ENCODE data around the gene FGF11.
"Not testable (repeated sequence)": the region's sequence is repeated elsewhere in the genome, so short reads cannot be mapped to it uniquely, and the experiment has no call there.

FGF11 gene

GRCh38 chr17:7460850-7461660 is 21.7 kb downstream of the FGF11 start:
- DNase-seq (ENCODE audit: low read depth in 2 of 2), result no peak

DNA sequence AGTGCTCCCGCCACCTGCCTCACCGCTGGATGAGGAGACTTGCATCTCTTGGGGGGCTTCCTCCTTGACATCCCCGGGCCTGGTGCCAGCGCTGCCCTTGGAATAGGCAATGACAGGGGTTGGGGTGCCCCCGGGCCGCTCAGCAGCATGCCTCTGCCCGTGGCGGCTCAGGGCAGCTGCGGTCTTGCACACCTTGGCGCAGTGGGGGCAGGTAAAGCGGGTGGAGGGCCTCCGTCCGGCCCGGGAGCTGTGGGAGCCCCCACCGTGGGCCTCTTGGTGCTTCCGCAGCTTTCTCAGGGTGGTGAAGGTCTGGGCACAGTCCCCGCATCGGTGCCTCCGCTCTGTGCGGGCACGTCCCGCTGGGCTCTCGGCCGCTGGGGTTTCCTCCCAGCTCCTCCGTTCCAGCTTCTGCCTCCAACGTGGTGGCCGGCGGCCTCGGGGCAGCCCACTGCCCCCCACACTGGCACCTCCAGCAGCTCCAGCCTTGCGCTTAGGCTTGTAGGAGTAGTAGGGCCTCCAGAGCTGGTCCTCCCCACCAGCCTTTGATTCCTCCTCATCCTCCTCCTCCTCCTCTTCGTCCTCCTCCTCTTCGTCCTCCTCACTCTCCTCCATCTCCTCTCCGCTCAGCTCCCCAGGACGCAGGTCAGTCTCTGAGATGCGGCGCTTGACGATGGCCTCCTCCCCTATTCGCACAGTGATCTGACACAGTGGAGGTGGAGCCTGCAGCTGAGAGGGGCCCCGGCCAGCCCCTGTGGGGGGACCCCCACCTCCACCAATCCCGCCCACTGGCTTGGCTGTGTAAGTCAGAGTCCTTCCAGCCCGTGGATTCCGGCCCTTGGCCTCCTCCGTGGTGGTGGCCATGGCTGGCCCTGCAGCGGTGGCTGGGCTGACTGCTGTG is 23.4 kb downstream of the FGF11 start:
- no peak for DNase-seq (ENCODE audit: low read depth in 2 of 2)

DNA sequence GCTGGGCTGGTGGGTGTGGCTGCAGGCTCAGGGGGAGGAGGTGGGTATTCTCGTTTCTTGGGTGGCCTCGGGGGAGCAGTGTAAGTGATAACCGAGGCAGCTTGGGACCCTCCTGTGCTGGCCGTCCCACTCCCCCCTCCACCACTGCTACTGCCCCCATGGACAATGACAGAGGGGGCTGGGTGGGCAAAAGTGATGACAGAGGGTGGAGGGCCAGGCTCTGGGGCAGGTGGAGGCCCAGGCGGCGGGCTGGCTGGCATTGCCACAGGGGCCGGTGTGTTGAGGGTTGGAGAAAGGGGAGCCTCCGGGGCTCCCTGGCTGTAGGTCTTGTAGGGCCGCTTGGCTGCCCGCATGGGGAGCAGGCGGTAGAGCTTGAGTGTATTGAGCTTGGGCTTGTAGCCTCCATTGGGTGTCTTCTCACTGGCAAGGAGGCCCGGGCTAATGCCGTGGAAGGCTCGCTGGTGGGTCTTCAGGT is 24.1 kb downstream of the FGF11 start:
- DNase-seq (ENCODE audit: low read depth in 2 of 2), result no peak

GRCh38 chr17:7464081-7464480 is 24.8 kb downstream of the FGF11 start:
- DNase-seq (ENCODE audit: low read depth in 2 of 2), result no peak

- no peak for DNase-seq (ENCODE audit: low read depth in 2 of 2)
Observed at GRCh38 chr17:7465597-7466275, 26.4 kb downstream of the FGF11 start.

DNA sequence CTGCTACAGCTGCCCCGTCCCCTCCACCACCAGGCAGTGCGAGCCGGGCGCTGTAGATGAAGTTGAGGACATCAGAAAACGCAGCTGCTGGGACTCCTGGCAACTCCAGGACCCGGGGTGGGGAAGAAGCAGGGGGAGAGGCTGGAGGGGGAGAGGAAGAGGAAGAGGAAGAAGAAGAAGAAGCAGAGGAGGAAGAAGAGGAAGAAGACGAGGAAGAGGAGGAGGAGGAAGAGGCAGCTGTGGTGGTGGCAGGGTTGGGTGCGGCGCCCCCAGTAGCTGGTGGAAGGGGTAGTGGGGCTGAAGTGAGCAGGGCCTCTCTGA is 27.0 kb downstream of the FGF11 start:
- DNase-seq (ENCODE audit: low read depth in 2 of 2), result no peak

DNA sequence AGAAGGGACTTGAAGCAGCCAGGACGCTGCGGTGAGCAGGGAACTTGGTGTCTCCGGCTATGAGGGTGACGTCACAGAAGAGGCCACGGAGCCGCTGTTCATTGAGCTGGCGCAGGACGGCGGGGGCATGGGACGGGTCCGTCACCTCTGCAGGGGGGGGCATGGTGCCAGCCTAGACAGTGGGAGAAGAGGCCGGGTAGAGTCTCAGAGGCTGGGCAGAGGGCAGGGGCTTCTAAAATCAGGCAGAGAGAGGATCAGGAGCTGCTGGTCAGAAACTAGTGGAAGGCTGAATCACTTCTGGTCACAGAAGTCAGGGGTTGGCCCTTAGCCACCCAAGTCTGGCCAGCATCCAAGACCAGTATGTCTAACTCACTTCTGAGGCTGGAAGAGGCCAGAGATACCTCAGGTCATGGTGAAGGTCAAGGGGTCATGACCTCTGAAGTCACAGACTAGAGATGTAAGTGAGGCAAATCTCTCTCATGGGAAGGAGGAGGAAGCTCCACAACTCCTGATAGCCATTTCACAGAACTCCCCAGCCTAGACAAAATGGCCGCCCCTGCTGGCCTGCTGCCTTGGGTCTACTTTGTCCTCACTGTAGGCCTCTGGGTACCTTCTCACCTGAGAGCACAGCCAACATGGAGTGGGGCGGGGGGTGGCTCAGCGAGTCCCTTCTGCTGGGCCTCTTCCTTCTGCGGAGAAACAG is 27.5 kb downstream of the FGF11 start:
- DNase-seq (ENCODE audit: low read depth in 2 of 2), result no peak

DNA sequence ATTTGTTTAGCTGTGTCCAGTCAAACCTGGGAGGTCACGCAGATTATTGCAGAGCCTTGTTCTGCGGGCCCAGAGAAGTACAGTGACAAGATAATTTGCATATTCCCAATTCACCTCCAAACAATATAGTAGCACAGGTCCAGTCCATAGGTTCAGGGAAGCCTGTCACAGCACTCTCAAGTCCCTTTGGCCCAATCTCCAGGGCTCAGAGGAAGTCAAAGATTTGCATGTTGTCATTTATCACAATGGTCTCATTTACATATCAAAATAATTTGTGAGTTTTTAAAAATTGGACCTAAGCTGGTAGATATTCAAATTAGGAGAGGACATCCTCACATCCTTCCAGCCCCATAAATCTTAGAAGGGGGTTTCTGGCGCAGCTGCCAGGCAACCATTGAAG is 28.2 kb downstream of the FGF11 start:
- no peak for DNase-seq (ENCODE audit: low read depth in 2 of 2)

GRCh38 chr17:7468290-7468689 is 29.0 kb downstream of the FGF11 start:
- no peak for DNase-seq (ENCODE audit: low read depth in 2 of 2)

GRCh38 chr17:7468804-7469389 is 29.6 kb downstream of the FGF11 start:
- DNase-seq (ENCODE audit: low read depth in 2 of 2), result no peak

DNA sequence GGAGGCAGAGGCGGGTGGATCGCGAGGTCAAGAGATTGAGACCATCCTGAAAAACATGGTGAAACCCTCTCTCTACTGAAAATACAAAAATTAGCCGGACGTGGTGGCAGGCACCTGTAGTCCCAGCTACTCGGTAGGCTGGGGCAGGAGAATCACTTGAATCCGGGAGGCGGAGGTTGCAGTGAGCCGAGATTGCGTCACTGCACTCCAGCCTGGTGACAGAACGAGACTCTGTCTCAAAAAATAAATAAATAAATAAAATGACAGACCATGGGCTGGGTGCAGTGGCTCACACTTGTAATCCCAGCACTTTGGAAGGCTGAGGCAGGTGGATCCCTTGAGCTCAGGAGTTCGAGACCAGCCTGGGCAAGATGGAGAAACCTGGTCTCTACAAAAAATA is 30.5 kb downstream of the FGF11 start:
- DNase-seq (ENCODE audit: low read depth in 2 of 2), result not testable (repeated sequence)

- not testable (repeated sequence) for DNase-seq (ENCODE audit: low read depth in 2 of 2)
Observed at GRCh38 chr17:7470457-7470973, 31.2 kb downstream of the FGF11 start.

DNA sequence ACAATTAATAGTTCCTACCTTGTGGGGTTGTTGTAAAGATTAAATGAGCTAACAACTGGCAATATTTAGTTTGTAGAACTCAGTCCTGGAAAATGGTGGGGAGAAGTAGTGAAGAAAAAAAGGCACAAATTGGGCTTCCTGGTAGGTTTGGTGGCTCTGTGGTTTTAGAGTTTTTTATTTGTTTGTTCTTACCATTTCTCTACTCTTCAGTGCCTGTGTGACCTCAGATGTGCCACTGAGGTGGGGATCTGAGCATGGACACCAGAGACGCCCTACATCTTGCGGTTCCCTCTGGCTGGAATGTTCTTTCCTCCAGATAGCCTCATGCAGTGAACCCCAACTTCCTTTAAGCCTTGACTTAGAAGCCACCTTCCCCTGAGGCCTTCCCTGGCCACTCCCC is 32.4 kb downstream of the FGF11 start:
- no peak for DNase-seq (ENCODE audit: low read depth in 2 of 2)

DNA sequence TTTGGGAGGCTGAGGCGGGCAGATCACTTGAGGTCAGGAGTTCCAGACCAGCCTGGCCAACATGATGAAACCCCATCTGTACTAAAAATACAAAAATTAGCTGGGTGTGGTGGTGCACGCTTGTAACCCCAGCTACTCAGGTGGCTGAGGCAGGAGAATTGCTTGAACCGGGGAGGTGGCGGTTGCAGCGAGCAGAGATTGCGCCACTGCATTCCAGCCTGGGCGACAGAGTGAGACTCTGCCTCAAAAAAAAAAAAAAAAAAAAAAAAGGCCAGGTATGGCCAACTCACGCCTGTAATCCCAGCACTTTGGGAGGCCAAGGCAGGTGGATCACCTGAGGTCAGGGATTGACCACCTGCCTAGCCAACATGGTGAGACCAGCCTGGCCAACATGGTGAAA is 35.5 kb downstream of the FGF11 start:
- DNase-seq (ENCODE audit: low read depth in 2 of 2), result not testable (repeated sequence)

GRCh38 chr17:7475764-7476422 is 36.6 kb downstream of the FGF11 start:
- no peak for DNase-seq (ENCODE audit: low read depth in 2 of 2)

DNA sequence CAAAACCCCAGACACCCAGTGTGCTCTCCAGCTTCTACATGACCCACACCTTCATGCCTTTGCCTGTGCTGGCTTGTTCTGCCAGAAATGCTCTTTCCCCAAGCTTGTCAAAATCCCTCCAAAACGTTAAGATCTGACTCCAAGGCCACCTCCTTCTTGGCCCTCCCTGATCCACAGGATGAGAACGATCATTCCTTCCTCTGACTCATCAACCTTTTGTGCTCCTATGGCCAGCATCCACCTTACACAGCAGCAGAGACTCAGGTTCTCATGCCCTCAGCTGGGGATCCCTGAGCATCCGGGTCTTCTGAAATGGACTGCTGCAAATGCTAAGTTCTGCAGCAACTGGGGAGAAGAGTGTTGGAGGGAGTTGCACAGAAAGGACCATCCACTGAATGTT is 37.2 kb downstream of the FGF11 start:
- no peak for DNase-seq (ENCODE audit: low read depth in 2 of 2)

DNA sequence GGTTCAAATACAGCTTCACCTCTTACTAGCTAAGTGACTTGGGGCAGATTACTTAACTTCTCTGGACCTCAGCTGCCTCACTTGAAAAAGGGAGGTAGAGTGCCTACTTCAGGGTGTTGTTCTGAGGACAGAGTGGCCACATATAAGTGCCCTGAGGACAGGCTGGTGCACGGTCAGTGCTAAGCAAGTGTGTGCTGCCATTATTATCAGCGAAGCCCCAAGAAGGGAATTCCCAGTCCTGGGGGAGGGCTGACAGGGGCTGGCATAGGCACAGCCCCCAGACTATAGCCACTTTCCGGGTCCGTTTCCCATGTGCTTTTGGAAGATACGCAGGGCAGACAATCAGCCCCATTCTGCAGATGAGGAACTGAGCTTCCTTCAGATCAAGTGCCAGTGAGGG is 37.6 kb downstream of the FGF11 start:
- DNase-seq (ENCODE audit: low read depth in 2 of 2), result no peak

DNA sequence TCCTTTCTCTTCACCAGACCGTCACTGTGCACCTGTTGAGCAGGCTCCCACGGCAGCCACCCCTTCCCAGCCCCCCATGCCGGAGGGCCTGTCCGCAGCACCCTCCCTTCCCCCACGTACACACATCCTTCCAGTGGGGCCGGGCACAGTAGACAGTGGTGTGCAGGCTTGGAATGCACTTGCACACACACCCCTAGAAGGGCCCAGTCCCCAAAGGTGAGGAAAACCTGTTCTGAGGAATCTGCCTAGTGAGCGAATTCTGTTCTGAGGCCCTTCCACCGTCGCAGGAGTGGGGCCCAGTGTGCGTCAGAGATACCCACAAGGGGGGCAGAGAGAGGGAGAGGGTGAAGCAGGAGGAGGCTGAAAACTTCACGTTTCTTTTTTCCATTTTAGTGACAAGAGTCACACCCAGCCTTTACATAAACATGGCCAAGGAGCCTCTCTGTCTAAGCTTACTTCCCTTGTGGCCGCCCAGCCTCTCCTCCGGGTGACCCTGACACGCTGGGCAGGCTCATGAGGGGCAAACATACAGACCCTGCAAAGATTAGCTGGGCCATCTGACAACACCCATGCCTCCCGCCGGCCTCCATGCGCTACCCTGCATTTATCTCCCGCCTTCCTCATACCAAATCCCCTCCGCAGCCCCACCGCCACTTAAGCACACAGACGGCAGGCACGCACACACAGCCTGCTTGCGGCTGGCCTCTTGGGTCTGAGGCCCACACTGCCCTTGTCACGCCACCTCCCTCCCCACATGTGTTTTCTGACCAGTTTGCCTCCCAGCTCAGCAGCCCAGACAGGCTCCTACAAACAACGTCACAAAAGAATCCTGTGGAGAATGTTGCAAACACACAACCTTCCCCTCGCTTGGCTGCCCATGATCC is 38.3 kb downstream of the FGF11 start:
- DNase-seq (ENCODE audit: low read depth in 2 of 2), result no peak

All from stimulated activated CD4-positive, alpha-beta T cell treated with anti-CD3 and anti-CD28 coated beads, Interleukin-12 subunit alpha, Interleukin-12 subunit beta, amount 100 ng/mL, for 24 hours (primary cell).